Measurements from ENCODE around the gene L3MBTL3. TPM values are rescaled to one million over a fixed set of nuclear protein-coding genes. Genes with fewer than 3 reads are reported as not detected.

The L3MBTL3 gene
- total and polyA plus RNA-seq, 10 of the 15 experiments (the other 5 are each of a cell fraction or from before 2014, with no cell fraction given), result 0.71 to 9.4 (median 6.2) TPM

DNA sequence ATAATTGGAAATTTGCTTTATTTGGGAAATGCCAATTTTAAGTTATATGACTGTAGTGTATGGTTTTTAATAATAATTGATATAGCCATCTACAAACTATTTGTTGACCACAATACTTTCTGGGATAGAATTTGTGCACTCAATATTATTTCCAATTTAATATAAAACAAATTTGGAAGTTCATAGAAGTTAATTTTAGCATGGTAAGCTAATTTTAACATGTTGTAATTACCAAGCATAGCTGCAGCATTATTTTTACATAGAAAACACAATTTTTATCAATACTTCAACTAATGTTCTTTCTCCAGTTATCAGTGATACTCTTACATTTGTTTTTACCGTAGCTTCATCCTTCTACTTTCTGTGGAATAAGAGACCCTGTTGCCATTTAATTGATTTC is 100.8 kb downstream of the L3MBTL3 start:
- 100% methylated on average over 1 of the region's 1 CpG for WGBS (ENCODE audit: insufficient coverage, insufficient replicate concordance, low lambda C conversion rate, missing lambda C conversion rate)
- no peaks in the 10 kb centered on the region for H4K20me1 ChIP-seq (ENCODE audit: control insufficient read depth, insufficient read depth)
- BruUV-seq (replicated peaks), result no TSS peak

More for the DNA sequence above, 100.8 kb downstream of the L3MBTL3 start:
- no peak overlapping the region for H2AFZ ChIP-seq (ENCODE audit: control insufficient read depth, low read depth, low read length)
- ChIA-PET SMC1A (ENCODE audit: uncharacterized antibody, unreplicated experiment) (interaction anchor here (1.0 to 3.4 kb wide), 8 partner anchors 10 to 78 kb away, joined by 3 to 21 read pairs (median 4); no protein-coding TSS in a partner anchor), RAD21 (ENCODE audit: unreplicated experiment) (interaction anchor here (1.0 to 1.3 kb wide), 3 partner anchors 12 to 273 kb away, joined by 3 to 4 read pairs (median 3); no protein-coding TSS in a partner anchor), CTCF (interaction anchor here (1.2 kb wide), 1 partner anchor 164 kb away, joined by 3 read pairs; no protein-coding TSS in a partner anchor), POLR2A (no interaction called here)
- no peaks in the 10 kb centered on the region; the same call in 2 of the 3 replicates for H3K9me3 ChIP-seq (replicated peaks; ENCODE audit: control insufficient read depth, insufficient read depth, low read length)
- ATAC-seq, result no peak
- H3K4me1 ChIP-seq (ENCODE audit: control insufficient read depth, insufficient read depth, low read length), result peaks cover 16% of the 10 kb centered on the region
- FAIRE-seq, result no peak
- no peaks in the 10 kb centered on the region for H3K79me2 ChIP-seq (ENCODE audit: control insufficient read depth, insufficient read depth, low read length)
- H3K4me2 ChIP-seq (ENCODE audit: control insufficient read depth, insufficient read depth), result no peak overlapping the region
- TF ChIP-seq TAF1 (IDR thresholded peaks at IDR 0.05; ENCODE audit: borderline replicate concordance, low read depth, low read length), result no peak
- TF ChIP-seq ZNF207 (IDR thresholded peaks at IDR 0.05; ENCODE audit: borderline replicate concordance), result no peak
- no peak for TF ChIP-seq BCL3 (IDR thresholded peaks at IDR 0.05; ENCODE audit: borderline replicate concordance, insufficient read depth, low read depth, low read length, poor library complexity, severe bottlenecking)
- TF ChIP-seq, protein P1, sequence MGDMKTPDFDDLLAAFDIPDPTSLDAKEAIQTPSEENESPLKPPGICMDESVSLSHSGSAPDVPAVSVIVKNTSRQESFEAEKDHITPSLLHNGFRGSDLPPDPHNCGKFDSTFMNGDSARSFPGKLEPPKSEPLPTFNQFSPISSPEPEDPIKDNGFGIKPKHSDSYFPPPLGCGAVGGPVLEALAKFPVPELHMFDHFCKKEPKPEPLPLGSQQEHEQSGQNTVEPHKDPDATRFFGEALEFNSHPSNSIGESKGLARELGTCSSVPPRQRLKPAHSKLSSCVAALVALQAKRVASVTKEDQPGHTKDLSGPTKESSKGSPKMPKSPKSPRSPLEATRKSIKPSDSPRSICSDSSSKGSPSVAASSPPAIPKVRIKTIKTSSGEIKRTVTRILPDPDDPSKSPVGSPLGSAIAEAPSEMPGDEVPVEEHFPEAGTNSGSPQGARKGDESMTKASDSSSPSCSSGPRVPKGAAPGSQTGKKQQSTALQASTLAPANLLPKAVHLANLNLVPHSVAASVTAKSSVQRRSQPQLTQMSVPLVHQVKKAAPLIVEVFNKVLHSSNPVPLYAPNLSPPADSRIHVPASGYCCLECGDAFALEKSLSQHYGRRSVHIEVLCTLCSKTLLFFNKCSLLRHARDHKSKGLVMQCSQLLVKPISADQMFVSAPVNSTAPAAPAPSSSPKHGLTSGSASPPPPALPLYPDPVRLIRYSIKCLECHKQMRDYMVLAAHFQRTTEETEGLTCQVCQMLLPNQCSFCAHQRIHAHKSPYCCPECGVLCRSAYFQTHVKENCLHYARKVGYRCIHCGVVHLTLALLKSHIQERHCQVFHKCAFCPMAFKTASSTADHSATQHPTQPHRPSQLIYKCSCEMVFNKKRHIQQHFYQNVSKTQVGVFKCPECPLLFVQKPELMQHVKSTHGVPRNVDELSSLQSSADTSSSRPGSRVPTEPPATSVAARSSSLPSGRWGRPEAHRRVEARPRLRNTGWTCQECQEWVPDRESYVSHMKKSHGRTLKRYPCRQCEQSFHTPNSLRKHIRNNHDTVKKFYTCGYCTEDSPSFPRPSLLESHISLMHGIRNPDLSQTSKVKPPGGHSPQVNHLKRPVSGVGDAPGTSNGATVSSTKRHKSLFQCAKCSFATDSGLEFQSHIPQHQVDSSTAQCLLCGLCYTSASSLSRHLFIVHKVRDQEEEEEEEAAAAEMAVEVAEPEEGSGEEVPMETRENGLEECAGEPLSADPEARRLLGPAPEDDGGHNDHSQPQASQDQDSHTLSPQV (IDR thresholded peaks at IDR 0.05), result no peak
- no peak for TF ChIP-seq CREB1 (IDR thresholded peaks at IDR 0.05; ENCODE audit: low read depth)
- no peak for TF ChIP-seq KAT2A (conservative IDR thresholded peaks at IDR 0.05; ENCODE audit: control insufficient read depth, low read depth, low read length)
- TF ChIP-seq, protein P2, sequence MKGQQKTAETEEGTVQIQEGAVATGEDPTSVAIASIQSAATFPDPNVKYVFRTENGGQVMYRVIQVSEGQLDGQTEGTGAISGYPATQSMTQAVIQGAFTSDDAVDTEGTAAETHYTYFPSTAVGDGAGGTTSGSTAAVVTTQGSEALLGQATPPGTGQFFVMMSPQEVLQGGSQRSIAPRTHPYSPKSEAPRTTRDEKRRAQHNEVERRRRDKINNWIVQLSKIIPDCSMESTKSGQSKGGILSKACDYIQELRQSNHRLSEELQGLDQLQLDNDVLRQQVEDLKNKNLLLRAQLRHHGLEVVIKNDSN (IDR thresholded peaks at IDR 0.05; ENCODE audit: borderline replicate concordance, extremely low read length, insufficient read depth, low read depth, low read length), result no peak
- in situ Hi-C loops (cut with MboI), result no loop called here
- H3K27ac ChIP-seq (ENCODE audit: control insufficient read depth, insufficient read depth), result no peak overlapping the region
- H3K36me3 ChIP-seq (ENCODE audit: control insufficient read depth in 2 of 2, insufficient read depth in 2 of 2, low read length in 1 of 2), result no peaks in the 10 kb centered on the region
- no peaks in the 10 kb centered on the region for H3K27me3 ChIP-seq (replicated peaks in 1 of 2; ENCODE audit: control insufficient read depth in 2 of 2, insufficient read depth in 2 of 2, low read length in 1 of 2)
- intact Hi-C loops (cut with micrococcal nuclease; ENCODE audit: unreplicated experiment), result no loop called here
- H3K9ac ChIP-seq (ENCODE audit: control insufficient read depth, insufficient read depth, low read length), result no peak overlapping the region
- no peak overlapping the region for H3K4me3 ChIP-seq
- no peak for DNase-seq (ENCODE audit: low read depth, low spot score)
